ENCODE measurements around the gene PCGF3. TPM values are rescaled to one million over a fixed set of nuclear protein-coding genes. Genes with fewer than 3 reads are reported as not detected.

Gene PCGF3
- total and polyA plus RNA-seq, 10 of the 15 experiments (the other 5 are each of a cell fraction or from before 2014, with no cell fraction given): 2.2 to 43.8 (median 15.9) TPM

- no peak for TF ChIP-seq NFYA (IDR thresholded peaks at IDR 0.05; ENCODE audit: borderline replicate concordance, low read depth, low read length)
These were observed 17.4 kb upstream of the PCGF3 start (continued) for GRCh38 chr4:687971-688853.

GRCh38 chr4:688854-689681 lies 16.6 kb upstream of the PCGF3 start, which contains the start of gene SLC49A3:
TSS of gene SLC49A3 (minus strand) at chr4:689151. CDS start at chr4:689127, 24 bp downstream.
- RAD21 ChIA-PET (ENCODE audit: unreplicated experiment): no interaction called here
- H2AFZ ChIP-seq (ENCODE audit: control insufficient read depth, low read depth, low read length): peak within 1 kb of the TSS; percentile 58
- no TSS peak for BruUV-seq (replicated peaks)
- no peak within 1 kb of the TSS for H3K4me3 ChIP-seq
- H3K9ac ChIP-seq (ENCODE audit: control insufficient read depth, insufficient read depth, low read length): no peak within 1 kb of the TSS; the same call in 1 of the 2 replicates
- no peaks in the 10 kb centered on the region for H3K36me3 ChIP-seq (ENCODE audit: control insufficient read depth in 2 of 2, insufficient read depth in 2 of 2, low read length in 1 of 2)
- POLR2A ChIA-PET: interaction anchor here (0.8 kb wide), 1 partner anchor 10 kb away, joined by 4 read pairs; no protein-coding TSS in a partner anchor
- H3K79me2 ChIP-seq (ENCODE audit: control insufficient read depth, insufficient read depth, low read length): no peaks in the 10 kb centered on the region
- H3K27ac ChIP-seq (ENCODE audit: control insufficient read depth, insufficient read depth): no peak within 1 kb of the TSS
- peak within 1 kb of the TSS; percentile 49; the same call in 1 of the 2 replicates for H3K4me2 ChIP-seq (ENCODE audit: control insufficient read depth, insufficient read depth)
- SMC1A ChIA-PET (ENCODE audit: uncharacterized antibody, unreplicated experiment): no interaction called here
- ATAC-seq (no peak), DNase-seq (ENCODE audit: low read depth, low spot score) (no peak), FAIRE-seq (no peak)
- no peaks in the 10 kb centered on the region for H4K20me1 ChIP-seq (ENCODE audit: control insufficient read depth, insufficient read depth)
- in situ Hi-C loops (cut with MboI) (no loop called here), intact Hi-C loops (cut with micrococcal nuclease; ENCODE audit: unreplicated experiment) (no loop called here)
- H3K9me3 ChIP-seq (replicated peaks; ENCODE audit: control insufficient read depth, insufficient read depth, low read length): no peaks in the 10 kb centered on the region
- TF ChIP-seq POLR2A (IDR thresholded peaks at IDR 0.05; ENCODE audit: low read depth, low read length) (peak; percentile 53), NFYB (IDR thresholded peaks at IDR 0.05; ENCODE audit: insufficient read depth, low read depth, low read length) (no peak), FOXK2 (IDR thresholded peaks at IDR 0.05) (no peak)
- 35% methylated on average over 35 of the region's 59 CpGs for WGBS (ENCODE audit: insufficient coverage, insufficient replicate concordance, low lambda C conversion rate, missing lambda C conversion rate)
- H3K27me3 ChIP-seq (replicated peaks in 1 of 2; ENCODE audit: control insufficient read depth in 2 of 2, insufficient read depth in 2 of 2, low read length in 1 of 2): no peaks in the 10 kb centered on the region
- CTCF ChIA-PET: no interaction called here
- H3K4me1 ChIP-seq (ENCODE audit: control insufficient read depth, insufficient read depth, low read length): peaks cover 12% of the 10 kb centered on the region

All from GM12878 (cell line).